IPS-20b (cell line): ENCODE data around the gene SH3D19.

Source experiments
- H3K27ac ChIP-seq: one replicate; pipeline ENCODE4 v1.5.1; 2013; ENCODE audit warnings: low read length
- H3K27me3 ChIP-seq: 2 replicates; pipeline ENCODE4 v1.6.1; 2013; ENCODE audit warnings: mild to moderate bottlenecking, low read length, inconsistent platforms; ENCODE audit not compliant: insufficient read depth
- H3K36me3 ChIP-seq: 2 replicates; pipeline ENCODE4 v1.6.1; 2013; ENCODE audit warnings: low read depth, mild to moderate bottlenecking, inconsistent platforms, low read length, moderate library complexity; ENCODE audit not compliant: insufficient read depth
- H3K4me1 ChIP-seq: 2 replicates; pipeline ENCODE4 v1.6.1; 2013; ENCODE audit warnings: mild to moderate bottlenecking, control low read depth, inconsistent platforms, low read length, moderate library complexity; ENCODE audit not compliant: insufficient read depth
- H3K4me3 ChIP-seq: 2 replicates; pipeline ENCODE4 v1.5.1; 2013; ENCODE audit warnings: mild to moderate bottlenecking, low read length, inconsistent platforms
- H3K9ac ChIP-seq: 2 replicates; pipeline ENCODE4 v1.6.1; 2013; ENCODE audit warnings: low read depth, mild to moderate bottlenecking, inconsistent platforms, low read length, moderate library complexity
- H3K9me3 ChIP-seq: 2 replicates; pipeline ENCODE4 v1.6.1; 2013; ENCODE audit warnings: mild to moderate bottlenecking, low read depth, low read length, inconsistent platforms; ENCODE audit not compliant: insufficient read depth

The SH3D19 gene

DNA sequence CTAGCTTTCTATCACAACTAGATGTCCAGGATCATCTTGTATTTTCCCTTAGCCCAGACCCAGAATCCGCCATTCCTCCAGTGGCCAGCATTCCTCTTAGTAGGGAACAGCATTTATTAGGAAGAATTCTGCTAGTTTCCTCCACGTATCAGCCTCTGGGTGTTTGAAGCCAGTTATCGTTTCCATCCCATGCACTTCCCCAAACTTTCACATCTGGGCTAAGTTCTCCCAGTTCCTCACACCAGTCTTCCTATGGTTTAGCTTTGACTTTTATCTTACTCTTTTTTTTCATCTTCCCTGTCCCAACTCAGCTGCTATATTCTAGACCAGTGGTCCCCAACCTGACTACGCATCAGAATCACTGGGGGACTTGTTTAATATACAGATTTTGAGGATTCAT lies 101.9 kb downstream of the SH3D19 start:
- no peaks in the 10 kb centered on the region for H3K9me3 ChIP-seq
- no peak overlapping the region for H3K27ac ChIP-seq
- no peaks in the 10 kb centered on the region for H3K27me3 ChIP-seq
- no peak overlapping the region for H3K9ac ChIP-seq
- H3K4me3 ChIP-seq: no peak overlapping the region
- no peaks in the 10 kb centered on the region; the same call in 1 of the 2 replicates for H3K4me1 ChIP-seq
- H3K36me3 ChIP-seq: no peaks in the 10 kb centered on the region

DNA sequence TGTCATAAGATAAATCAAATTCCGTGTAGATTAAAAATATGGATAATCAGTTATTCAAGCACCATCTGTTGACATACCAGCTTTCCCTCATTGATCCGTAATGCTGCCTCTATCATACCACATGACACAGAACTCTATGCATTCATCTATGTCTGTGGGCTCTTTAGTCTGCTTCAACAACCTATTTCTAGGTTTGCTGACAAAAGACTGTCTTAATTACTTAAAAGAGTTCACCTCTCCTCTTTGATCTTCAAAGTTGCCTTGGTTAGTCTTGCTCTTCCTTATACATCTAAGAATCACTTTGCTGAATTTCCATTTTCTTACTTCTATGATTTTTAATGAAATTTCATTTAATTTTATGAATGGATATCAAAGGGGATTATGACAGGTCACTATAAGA lies 105.5 kb downstream of the SH3D19 start:
- no peaks in the 10 kb centered on the region for H3K27me3 ChIP-seq
- peaks cover 6% of the 10 kb centered on the region; the same call in 1 of the 2 replicates for H3K36me3 ChIP-seq
- no peaks in the 10 kb centered on the region; the same call in 1 of the 2 replicates for H3K4me1 ChIP-seq
- no peak overlapping the region for H3K27ac ChIP-seq
- 0 out of 2 replicates have a peak, but pooled peaks cover 5% of the 10 kb centered on the region for H3K9me3 ChIP-seq
- H3K9ac ChIP-seq: no peak overlapping the region
- H3K4me3 ChIP-seq: no peak overlapping the region

DNA sequence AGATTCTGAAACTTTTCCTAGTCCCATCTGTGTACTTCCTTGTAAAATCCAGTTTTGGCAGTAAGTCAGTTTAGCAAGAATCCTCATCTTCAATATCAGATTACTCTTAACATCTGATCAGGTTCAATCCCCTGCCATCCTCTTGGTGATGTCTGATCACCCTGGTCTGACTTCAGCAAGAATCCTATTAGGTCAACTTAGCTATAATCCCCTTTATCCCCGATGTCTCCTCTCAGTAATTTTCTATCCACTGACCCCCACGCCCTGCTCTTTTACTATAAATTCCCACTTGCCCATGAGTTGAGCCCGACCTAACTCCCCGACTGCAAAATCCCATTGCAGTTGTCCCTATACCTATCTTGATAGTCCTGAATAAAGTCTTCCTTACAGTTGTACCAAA lies 106.3 kb downstream of the SH3D19 start:
- H3K27me3 ChIP-seq: no peaks in the 10 kb centered on the region
- H3K4me3 ChIP-seq: no peak overlapping the region
- H3K4me1 ChIP-seq: no peaks in the 10 kb centered on the region; the same call in 1 of the 2 replicates
- H3K27ac ChIP-seq: no peak overlapping the region
- peaks cover 6% of the 10 kb centered on the region; the same call in 1 of the 2 replicates for H3K36me3 ChIP-seq
- no peak overlapping the region for H3K9ac ChIP-seq
- H3K9me3 ChIP-seq: 0 out of 2 replicates have a peak, but pooled peaks cover 5% of the 10 kb centered on the region

DNA sequence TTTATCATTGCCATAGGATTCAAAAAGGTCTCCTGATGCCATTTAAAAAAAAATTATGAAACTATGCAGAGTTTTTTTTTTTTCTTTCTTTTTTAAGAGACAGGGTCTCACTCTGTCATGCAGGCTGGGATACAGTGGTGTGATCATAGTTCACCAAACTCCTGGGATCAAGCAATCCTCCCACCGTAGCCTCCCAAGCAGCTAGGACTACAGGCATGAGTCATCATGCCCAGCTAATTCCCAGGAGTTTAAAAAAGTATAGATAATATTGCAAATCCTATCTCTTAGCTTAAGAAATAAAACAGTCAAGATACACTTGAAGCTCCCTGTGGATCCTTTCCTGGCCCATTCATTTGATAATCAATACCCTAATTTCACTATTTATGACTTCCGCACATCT lies 107.1 kb downstream of the SH3D19 start:
- H3K36me3 ChIP-seq: peaks cover 6% of the 10 kb centered on the region; the same call in 1 of the 2 replicates
- H3K27ac ChIP-seq: no peak overlapping the region
- H3K4me1 ChIP-seq: no peaks in the 10 kb centered on the region; the same call in 1 of the 2 replicates
- H3K4me3 ChIP-seq: no peak overlapping the region
- no peak overlapping the region for H3K9ac ChIP-seq
- 0 out of 2 replicates have a peak, but pooled peaks cover 5% of the 10 kb centered on the region for H3K9me3 ChIP-seq
- H3K27me3 ChIP-seq: no peaks in the 10 kb centered on the region

DNA sequence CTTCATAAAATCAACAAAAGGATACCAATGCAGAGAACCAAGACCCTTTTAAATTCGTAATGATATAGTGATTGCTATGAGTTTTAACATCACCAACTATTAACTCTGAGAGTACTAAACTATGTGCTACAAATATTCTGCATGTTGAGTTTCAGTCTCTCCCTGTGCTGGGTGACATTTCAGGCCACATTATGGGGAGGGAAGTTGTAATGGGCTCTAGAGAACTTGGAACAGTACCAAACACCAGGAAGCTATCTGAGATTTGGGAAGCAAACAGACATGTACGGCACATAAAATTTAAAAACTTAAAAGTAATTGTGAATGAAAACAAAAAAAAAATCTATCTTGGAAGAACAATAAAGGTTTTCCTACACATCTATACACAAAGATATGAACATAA lies 108.1 kb downstream of the SH3D19 start:
- Histone ChIP-seq H3K9me3 (0 out of 2 replicates have a peak, but pooled peaks cover 5% of the 10 kb centered on the region), H3K27me3 (no peaks in the 10 kb centered on the region), H3K9ac (no peak overlapping the region), H3K4me3 (no peak overlapping the region), H3K27ac (no peak overlapping the region), H3K36me3 (peaks cover 6% of the 10 kb centered on the region; the same call in 1 of the 2 replicates), H3K4me1 (no peaks in the 10 kb centered on the region; the same call in 1 of the 2 replicates)

DNA sequence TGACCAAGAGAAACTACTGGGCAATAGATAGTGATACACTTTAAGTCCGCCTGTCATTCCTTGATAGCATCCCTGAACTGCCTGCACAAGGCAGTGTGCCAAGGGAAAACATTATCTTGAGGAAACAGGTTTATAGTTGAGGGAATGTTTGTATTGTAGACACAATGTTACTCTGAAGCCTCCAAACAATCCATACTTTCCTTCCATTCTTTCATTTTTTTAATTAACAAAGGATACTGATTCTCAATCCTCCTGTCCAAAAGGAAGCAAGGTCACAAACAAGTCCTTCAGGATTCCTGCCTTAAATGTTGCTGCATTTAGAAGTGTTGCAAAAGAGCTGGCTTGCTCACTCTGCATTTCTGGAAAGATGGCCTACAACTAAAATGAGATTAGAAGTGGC lies 110.1 kb downstream of the SH3D19 start:
- H3K27me3 ChIP-seq: no peaks in the 10 kb centered on the region
- peaks cover 6% of the 10 kb centered on the region; the same call in 1 of the 2 replicates for H3K36me3 ChIP-seq
- no peaks in the 10 kb centered on the region; the same call in 1 of the 2 replicates for H3K4me1 ChIP-seq
- 0 out of 2 replicates have a peak, but pooled peaks cover 5% of the 10 kb centered on the region for H3K9me3 ChIP-seq
- no peak overlapping the region for H3K27ac ChIP-seq
- no peak overlapping the region for H3K9ac ChIP-seq
- no peak overlapping the region for H3K4me3 ChIP-seq

DNA sequence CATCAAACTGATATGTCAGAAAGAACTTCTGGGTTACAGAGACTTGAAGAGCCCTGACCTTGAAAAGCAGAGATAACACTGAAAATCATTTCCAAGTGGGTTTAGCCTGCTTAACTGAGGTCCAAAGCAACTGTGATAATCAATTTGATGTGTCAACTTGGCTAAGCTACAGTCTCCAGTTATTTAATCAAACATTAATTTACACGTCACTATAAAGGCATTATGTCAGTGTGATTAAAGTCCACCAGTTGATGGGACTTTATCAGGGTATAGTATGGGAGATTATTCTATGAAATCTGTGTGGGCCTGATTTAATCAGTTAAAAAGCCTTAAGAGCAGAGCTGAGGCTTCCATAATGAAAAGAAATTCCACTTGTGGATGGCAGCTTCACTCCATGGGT lies 117.5 kb downstream of the SH3D19 start:
- no peaks in the 10 kb centered on the region for H3K9me3 ChIP-seq
- H3K4me3 ChIP-seq: no peak overlapping the region
- H3K36me3 ChIP-seq: no peaks in the 10 kb centered on the region
- no peaks in the 10 kb centered on the region for H3K27me3 ChIP-seq
- no peak overlapping the region for H3K9ac ChIP-seq
- no peaks in the 10 kb centered on the region for H3K4me1 ChIP-seq
- H3K27ac ChIP-seq: no peak overlapping the region

DNA sequence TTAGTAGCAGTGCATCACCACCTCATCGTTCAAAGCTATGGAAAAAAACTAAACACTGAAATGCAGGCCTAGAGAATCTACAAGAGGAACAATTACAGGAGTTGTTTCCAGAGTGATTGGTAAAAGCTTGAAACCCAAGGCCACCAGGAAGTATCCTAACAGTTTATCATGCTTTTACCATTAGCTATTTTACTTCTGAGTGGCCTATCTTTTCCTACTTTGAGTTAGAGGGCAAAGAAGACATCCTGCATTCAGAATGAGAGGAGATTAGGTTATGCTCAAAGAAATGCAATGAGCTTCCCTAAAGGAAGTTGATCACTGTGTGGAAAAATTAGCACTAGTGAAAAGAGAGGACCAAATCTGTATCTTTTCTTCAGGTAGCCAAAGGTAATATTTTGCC lies 118.2 kb downstream of the SH3D19 start:
- no peak overlapping the region for H3K27ac ChIP-seq
- H3K9me3 ChIP-seq: no peaks in the 10 kb centered on the region
- no peak overlapping the region for H3K9ac ChIP-seq
- H3K4me3 ChIP-seq: no peak overlapping the region
- H3K27me3 ChIP-seq: no peaks in the 10 kb centered on the region
- no peaks in the 10 kb centered on the region for H3K36me3 ChIP-seq
- H3K4me1 ChIP-seq: no peaks in the 10 kb centered on the region

DNA sequence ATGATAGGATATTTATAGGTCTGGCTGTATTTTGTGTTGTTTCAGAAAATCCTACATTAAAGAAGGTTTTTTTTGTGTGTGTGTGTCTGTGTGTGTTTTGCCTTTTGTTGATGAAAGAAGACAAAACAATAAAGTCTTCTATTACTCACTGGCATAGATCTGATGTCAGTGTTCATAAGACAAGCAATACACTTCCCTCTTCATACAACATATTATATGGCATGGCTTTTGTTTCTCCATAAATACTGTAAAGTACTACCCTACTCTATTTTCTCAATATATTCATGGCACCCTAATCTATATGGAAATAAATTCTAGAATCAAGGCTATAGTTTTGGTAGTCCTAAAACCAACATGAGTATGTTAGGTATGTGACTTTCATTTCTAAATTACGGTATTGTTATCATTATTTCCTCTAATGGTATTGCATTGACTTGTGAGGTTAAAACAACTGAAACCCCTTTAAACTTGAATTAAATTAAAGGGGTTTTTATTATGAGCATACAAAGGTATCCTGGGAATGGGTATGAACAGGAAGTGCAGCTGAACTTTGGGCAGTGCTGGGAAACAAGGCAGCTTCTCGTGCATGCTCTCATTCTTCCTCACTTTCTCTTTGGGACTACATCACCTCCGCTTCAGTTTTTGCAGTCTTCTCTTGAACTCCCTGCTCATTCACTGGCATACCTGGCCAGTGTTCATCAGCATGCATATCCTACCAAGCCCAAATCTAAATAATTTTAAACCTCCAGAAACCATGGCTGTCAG lies 119.0 kb downstream of the SH3D19 start:
- no peak overlapping the region for H3K9ac ChIP-seq
- no peaks in the 10 kb centered on the region for H3K9me3 ChIP-seq
- no peaks in the 10 kb centered on the region for H3K36me3 ChIP-seq
- H3K27me3 ChIP-seq: no peaks in the 10 kb centered on the region
- no peaks in the 10 kb centered on the region for H3K4me1 ChIP-seq
- no peak overlapping the region for H3K27ac ChIP-seq
- H3K4me3 ChIP-seq: no peak overlapping the region

DNA sequence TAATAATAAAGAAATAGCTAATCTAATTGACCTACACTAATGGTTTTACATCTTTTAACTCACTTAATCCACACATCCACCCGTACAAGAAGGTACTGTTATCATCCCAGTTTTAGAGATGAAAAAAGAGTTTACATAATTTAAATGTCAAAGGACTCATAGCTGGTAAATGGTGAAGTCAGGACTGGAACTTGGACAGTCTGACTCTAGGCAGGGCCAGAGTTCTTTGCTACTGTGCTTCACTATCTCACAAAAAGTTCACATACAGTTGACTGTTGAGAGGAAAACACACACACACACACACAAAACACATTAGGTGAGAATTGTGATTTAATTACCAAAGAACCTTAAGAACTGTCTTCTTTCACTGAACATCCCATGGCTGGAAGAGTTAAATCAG lies 119.7 kb downstream of the SH3D19 start:
- Histone ChIP-seq H3K27ac (no peak overlapping the region), H3K9ac (no peak overlapping the region), H3K27me3 (no peaks in the 10 kb centered on the region), H3K9me3 (no peaks in the 10 kb centered on the region), H3K4me3 (no peak overlapping the region), H3K36me3 (no peaks in the 10 kb centered on the region), H3K4me1 (no peaks in the 10 kb centered on the region)

DNA sequence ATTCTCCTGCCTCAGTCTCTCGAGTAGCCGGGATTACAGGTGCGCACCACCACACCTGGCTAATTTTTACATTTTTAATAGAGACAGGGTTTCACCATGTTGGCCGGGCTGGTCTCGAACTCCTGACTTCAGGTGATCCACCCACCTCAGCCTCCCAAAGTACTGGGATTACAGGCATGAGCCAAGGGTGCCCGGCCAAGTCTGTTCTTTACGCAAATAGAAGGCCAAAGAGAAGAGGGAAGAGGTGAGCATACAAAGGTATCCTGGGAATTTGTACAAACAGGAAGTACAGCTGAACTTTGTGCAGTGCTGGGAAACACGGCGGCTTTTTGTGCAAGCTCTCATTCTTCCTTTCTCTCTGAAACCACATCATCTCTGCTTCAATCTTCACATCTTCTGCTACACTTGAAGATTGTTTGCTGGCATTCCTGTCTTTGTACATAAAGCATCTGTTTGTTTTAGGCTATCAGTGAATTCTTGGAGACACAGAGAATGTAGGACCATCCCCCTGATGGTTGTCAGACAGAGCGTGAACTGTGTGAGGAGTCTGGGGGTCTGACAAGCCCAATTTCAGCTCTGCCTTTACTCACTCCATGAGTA lies 120.4 kb downstream of the SH3D19 start:
- no peaks in the 10 kb centered on the region for H3K27me3 ChIP-seq
- no peaks in the 10 kb centered on the region for H3K9me3 ChIP-seq

More for the DNA sequence above, 120.4 kb downstream of the SH3D19 start:
- no peak overlapping the region for H3K27ac ChIP-seq
- H3K4me1 ChIP-seq: no peaks in the 10 kb centered on the region
- H3K4me3 ChIP-seq: no peak overlapping the region
- no peaks in the 10 kb centered on the region for H3K36me3 ChIP-seq
- no peak overlapping the region for H3K9ac ChIP-seq
